ENCODE data around the gene ID2. TPM values are rescaled to one million over a fixed set of nuclear protein-coding genes. Genes with fewer than 3 reads are reported as not detected.

ID2 gene
- total RNA-seq, 1 experiment from 2014 or later: 77.8 TPM

- Mint-ChIP-seq H3K27me3 (ENCODE audit: unreplicated experiment) (no peaks in the 10 kb centered on the region), H3K4me1 (ENCODE audit: low read depth, unreplicated experiment) (peaks cover 33% of the 10 kb centered on the region), H3K27ac (ENCODE audit: unreplicated experiment) (no peak overlapping the region), H3K9me3 (ENCODE audit: low read depth, unreplicated experiment) (no peaks in the 10 kb centered on the region), H3K36me3 (ENCODE audit: insufficient read depth, unreplicated experiment) (peaks cover 9% of the 10 kb centered on the region), H3K4me3 (ENCODE audit: low read depth, unreplicated experiment) (no peak overlapping the region)
- intact Hi-C loops (cut with micrococcal nuclease; ENCODE audit: unreplicated experiment): no loop called here
- CTCF ChIA-PET: interaction anchor here (0.5 kb wide), 1 partner anchor 42 kb away, joined by 7 read pairs; no protein-coding TSS in a partner anchor
- DNase-seq: no peak
- BruUV-seq (replicated peaks): no TSS peak
- no peak for TF ChIP-seq CTCF (IDR thresholded peaks at IDR 0.05; ENCODE audit: unreplicated experiment)
These were observed 43.5 kb upstream of the ID2 start for GRCh38 chr2:8638327-8638726.

GRCh38 chr2:8639122-8639635 lies 42.7 kb upstream of the ID2 start:
- no peak for TF ChIP-seq CTCF (IDR thresholded peaks at IDR 0.05; ENCODE audit: unreplicated experiment)
- CTCF ChIA-PET: no interaction called here

GRCh38 chr2:8640498-8640897 lies 41.4 kb upstream of the ID2 start:
- H3K36me3 Mint-ChIP-seq (ENCODE audit: insufficient read depth, unreplicated experiment): no peaks in the 10 kb centered on the region
- H3K4me1 Mint-ChIP-seq (ENCODE audit: low read depth, unreplicated experiment): peaks cover 14% of the 10 kb centered on the region
- no peaks in the 10 kb centered on the region for H3K27me3 Mint-ChIP-seq (ENCODE audit: unreplicated experiment)
- no peak for TF ChIP-seq CTCF (IDR thresholded peaks at IDR 0.05; ENCODE audit: unreplicated experiment)
- CTCF ChIA-PET: no interaction called here
- intact Hi-C loops (cut with micrococcal nuclease; ENCODE audit: unreplicated experiment): no loop called here
- H3K27ac Mint-ChIP-seq (ENCODE audit: unreplicated experiment): no peak overlapping the region
- peaks cover 2% of the 10 kb centered on the region for H3K9me3 Mint-ChIP-seq (ENCODE audit: low read depth, unreplicated experiment)
- no peak for DNase-seq
- no peak overlapping the region for H3K4me3 Mint-ChIP-seq (ENCODE audit: low read depth, unreplicated experiment)
- BruUV-seq (replicated peaks): no TSS peak

More at GRCh38 chr2:8639122-8639635, 42.7 kb upstream of the ID2 start:
- intact Hi-C loops (cut with micrococcal nuclease; ENCODE audit: unreplicated experiment): no loop called here
- no TSS peak for BruUV-seq (replicated peaks)
- H3K36me3 Mint-ChIP-seq (ENCODE audit: insufficient read depth, unreplicated experiment): peaks cover under 1% of the 10 kb centered on the region
- H3K4me1 Mint-ChIP-seq (ENCODE audit: low read depth, unreplicated experiment): peaks cover 25% of the 10 kb centered on the region
- no peaks in the 10 kb centered on the region for H3K27me3 Mint-ChIP-seq (ENCODE audit: unreplicated experiment)
- H3K9me3 Mint-ChIP-seq (ENCODE audit: low read depth, unreplicated experiment): peaks cover under 1% of the 10 kb centered on the region
- no peak for DNase-seq
- no peak overlapping the region for H3K4me3 Mint-ChIP-seq (ENCODE audit: low read depth, unreplicated experiment)
- no peak overlapping the region for H3K27ac Mint-ChIP-seq (ENCODE audit: unreplicated experiment)

GRCh38 chr2:8641301-8641965 lies 40.4 kb upstream of the ID2 start:
- CTCF ChIA-PET: no interaction called here
- no peak for TF ChIP-seq CTCF (IDR thresholded peaks at IDR 0.05; ENCODE audit: unreplicated experiment)
- Mint-ChIP-seq H3K4me1 (ENCODE audit: low read depth, unreplicated experiment) (peaks cover 11% of the 10 kb centered on the region), H3K36me3 (ENCODE audit: insufficient read depth, unreplicated experiment) (no peaks in the 10 kb centered on the region), H3K27me3 (ENCODE audit: unreplicated experiment) (no peaks in the 10 kb centered on the region), H3K9me3 (ENCODE audit: low read depth, unreplicated experiment) (peaks cover 2% of the 10 kb centered on the region), H3K4me3 (ENCODE audit: low read depth, unreplicated experiment) (no peak overlapping the region), H3K27ac (ENCODE audit: unreplicated experiment) (no peak overlapping the region)
- no TSS peak for BruUV-seq (replicated peaks)
- DNase-seq: no peak
- intact Hi-C loops (cut with micrococcal nuclease; ENCODE audit: unreplicated experiment): no loop called here

Data from Calu3 (cell line).